Right ventricle myocardium inferior (tissue), 1 donor: ENCODE results near the gene PRLHR. TPM values are rescaled to one million over a fixed set of nuclear protein-coding genes. Genes with fewer than 3 reads are reported as not detected.

Experiments
- ATAC-seq: fragments of 200-7000 bp; cut with Tn5 transposase; one replicate; pipeline ENCODE4 v1.9.1; 2020; ENCODE audit warnings: mild to moderate bottlenecking, moderate library complexity
- DNase-seq: peaks from one replicate; pipeline ENCODE4 v3.0.0; 2021; ENCODE audit errors: missing footprints
- intact Hi-C: fragments of 100-400 bp; cut with DNase I; formaldehyde crosslinking; loops from one replicate; pipeline ENCODE4 v1.11.0; 2022
- total RNA-seq: library from RNA; stranded (reverse); fragmentation: NEBNext Ultra II Directional; extraction: Animal tissue kit (Norgen Biotek cat#: 25700); gene quantifications from one replicate; pipeline ENCODE4 v1.2.1, GENCODE V29; 2021
- donor health status: DM: no; HTN: yes; CAD: no; lungs with severe emphysema.

PRLHR gene
- total RNA-seq, 1 donor from 2014 or later: not detected

GRCh38 chr10:118567701-118568248, 27.7 kb downstream of the PRLHR start:
- DNase-seq: no peak
- ATAC-seq: no peak
- intact Hi-C loops: loop anchor here (1.0 to 10.0 kb wide), 2 partner anchors 234 to 457 kb away; partner anchors contain the start of gene NANOS1

GRCh38 chr10:118566911-118567310, 28.5 kb downstream of the PRLHR start:
- ATAC-seq: no peak
- no peak for DNase-seq
- intact Hi-C loops: loop anchor here (10.0 kb wide), 1 partner anchor 458 kb away; the partner anchor contains the start of gene NANOS1

- intact Hi-C loops: loop anchor here (10.0 kb wide), 1 partner anchor 459 kb away; the partner anchor contains the start of gene NANOS1
- DNase-seq: no peak
These were observed 30.0 kb downstream of the PRLHR start for GRCh38 chr10:118565301-118566075.

GRCh38 chr10:118564652-118565051, 30.8 kb downstream of the PRLHR start:
- DNase-seq (no peak), ATAC-seq (no peak)
- intact Hi-C loops: loop anchor here (10.0 kb wide), 1 partner anchor 460 kb away; the partner anchor contains the start of gene NANOS1

More at GRCh38 chr10:118565301-118566075, 30.0 kb downstream of the PRLHR start:
- no peak for ATAC-seq

- no peak for DNase-seq
- intact Hi-C loops: loop anchor here (10.0 kb wide), 1 partner anchor 461 kb away; the partner anchor contains the start of gene NANOS1
- ATAC-seq: no peak
These were observed 31.3 kb downstream of the PRLHR start for GRCh38 chr10:118564114-118564513.

GRCh38 chr10:118563373-118563890, 32.0 kb downstream of the PRLHR start:
- intact Hi-C loops: loop anchor here (10.0 kb wide), 1 partner anchor 461 kb away; the partner anchor contains the start of gene NANOS1
- DNase-seq: no peak

GRCh38 chr10:118562851-118563250, 32.6 kb downstream of the PRLHR start:
- no peak for DNase-seq
- intact Hi-C loops: loop anchor here (10.0 kb wide), 1 partner anchor 462 kb away; the partner anchor contains the start of gene NANOS1
- peak; percentile 57 for ATAC-seq

More at GRCh38 chr10:118563373-118563890, 32.0 kb downstream of the PRLHR start:
- ATAC-seq: no peak

- DNase-seq: no peak
- ATAC-seq: no peak
- intact Hi-C loops: no loop called here
These were observed 37.5 kb downstream of the PRLHR start for GRCh38 chr10:118557946-118558345.

GRCh38 chr10:118551535-118552100, 43.8 kb downstream of the PRLHR start:
- no peak for DNase-seq
- intact Hi-C loops: no loop called here
- ATAC-seq: no peak

- DNase-seq (no peak), ATAC-seq (no peak)
- intact Hi-C loops: no loop called here
These were observed 48.2 kb downstream of the PRLHR start for GRCh38 chr10:118547282-118547681.

GRCh38 chr10:118546479-118546878, 49.0 kb downstream of the PRLHR start:
- intact Hi-C loops: no loop called here
- DNase-seq (no peak), ATAC-seq (no peak)

GRCh38 chr10:118545381-118545780, 50.1 kb downstream of the PRLHR start:
- ATAC-seq (no peak), DNase-seq (no peak)
- intact Hi-C loops: no loop called here

GRCh38 chr10:118544401-118544948, 51.0 kb downstream of the PRLHR start:
- no peak for ATAC-seq
- intact Hi-C loops: no loop called here
- no peak for DNase-seq

- DNase-seq (no peak), ATAC-seq (peak; percentile 42)
- intact Hi-C loops: no loop called here
These were observed 51.6 kb downstream of the PRLHR start for GRCh38 chr10:118543714-118544400.

- no peak for DNase-seq
- intact Hi-C loops: no loop called here
- no peak for ATAC-seq
These were observed 52.7 kb downstream of the PRLHR start for GRCh38 chr10:118542745-118543144.

GRCh38 chr10:118542205-118542604, 53.2 kb downstream of the PRLHR start:
- DNase-seq (no peak), ATAC-seq (no peak)
- intact Hi-C loops: no loop called here

- DNase-seq: no peak
- no peak for ATAC-seq
- intact Hi-C loops: no loop called here
These were observed 53.7 kb downstream of the PRLHR start for GRCh38 chr10:118541718-118542117.
